Kidney (tissue), 14 donors: ENCODE results near the gene ZSCAN22. TPM values are rescaled to one million over a fixed set of nuclear protein-coding genes. Genes with fewer than 3 reads are reported as not detected.

Experiments
- DNase-seq, 5 donors: peaks; one replicate each; pipeline ENCODE4 v3.0.0-alpha.2; 2013 to 2020
- FAIRE-seq: peaks from 2 replicates; lab custom pipeline; 2012; peaks lifted over from hg19 to GRCh38; lab: Jason Lieb, UNC
- H3K27ac ChIP-seq, 2 donors: one replicate each; pipeline ENCODE4 v1.7.0; 2013; ENCODE audit warnings: low read depth in 2 of 2, low read length in 2 of 2, inconsistent platforms in 1 of 2
- H3K27me3 ChIP-seq: one replicate; pipeline ENCODE4 v1.7.1; 2013; ENCODE audit warnings: low read length, inconsistent platforms; ENCODE audit not compliant: control insufficient read depth, insufficient read depth
- H3K36me3 ChIP-seq, 3 donors: one replicate each; pipeline versions ENCODE4 v1.7.0 to v1.7.1; 2013; ENCODE audit warnings: low read length in 3 of 3, control low read depth in 1 of 3, inconsistent platforms in 1 of 3; ENCODE audit not compliant: insufficient read depth in 3 of 3, control insufficient read depth in 2 of 3
- H3K4me1 ChIP-seq, 3 donors: one replicate each; pipeline versions ENCODE4 v1.7.0 to v1.7.1; 2013; ENCODE audit warnings: low read length in 3 of 3, inconsistent platforms in 1 of 3, low read depth in 1 of 3; ENCODE audit not compliant: control insufficient read depth in 2 of 3, insufficient read depth in 2 of 3
- H3K4me3 ChIP-seq, 3 donors: one replicate each; pipeline versions ENCODE4 v1.7.0 to v1.8.1; 2013; ENCODE audit warnings: low read length in 3 of 3, control low read depth in 1 of 3, inconsistent platforms in 1 of 3
- H3K9ac ChIP-seq, 3 donors: one replicate each; pipeline versions ENCODE4 v1.7.0 to v1.7.1; 2013; ENCODE audit warnings: low read length in 3 of 3, control low read depth in 1 of 3, inconsistent platforms in 1 of 3
- H3K9me3 ChIP-seq, 3 donors: one replicate each; pipeline versions ENCODE4 v1.7.0 to v1.7.1; 2013; ENCODE audit warnings: low read length in 3 of 3, control low read depth in 1 of 3, inconsistent platforms in 1 of 3; ENCODE audit not compliant: control insufficient read depth in 2 of 3, insufficient read depth in 1 of 3
- intact Hi-C: fragments of 100-400 bp; cut with DNase I; formaldehyde crosslinking; loops from one replicate; pipeline ENCODE4 v1.11.1; 2022
- polyA plus RNA-seq: library from polyadenylated mRNA; stranded (reverse); fragments of 350-450 nt; fragmentation: Illumina TruSeq; extraction: RNeasy Lipid Tissue Mini Kit (QIAGEN cat#74804); gene quantifications from one replicate; pipeline ENCODE4 v1.2.3, GENCODE V29; 2014; ENCODE audit warnings: low read depth, low replicate concordance; ENCODE audit not compliant: insufficient read depth
- total RNA-seq: library from RNA; stranded (reverse); fragmentation: NEBNext Ultra II Directional; extraction: Animal tissue kit (Norgen Biotek cat#: 25700); gene quantifications from one replicate; pipeline ENCODE4 v1.2.1, GENCODE V29; 2021
- TF ChIP-seq, protein P1 (sequence below): IDR thresholded peaks from 3 replicates; pipeline ENCODE4 v1.5.1; 2012; ENCODE audit warnings: mild to moderate bottlenecking, moderate library complexity, borderline replicate concordance; ENCODE audit not compliant: insufficient read depth; ENCODE audit errors: extremely low read depth
- donor health status: control.
- donor health status: control.
- donor health status: control.
- donor health status: control.
- donor health status: control.
- donor health status: DM: yes; HTN: yes; CAD: no.
- donor health status: Normal renal cell carcinoma (clear cell type).

ZSCAN22 gene
- total and polyA plus RNA-seq, 2 donors from 2014 or later: 1.1 to 3.3 TPM

DNA sequence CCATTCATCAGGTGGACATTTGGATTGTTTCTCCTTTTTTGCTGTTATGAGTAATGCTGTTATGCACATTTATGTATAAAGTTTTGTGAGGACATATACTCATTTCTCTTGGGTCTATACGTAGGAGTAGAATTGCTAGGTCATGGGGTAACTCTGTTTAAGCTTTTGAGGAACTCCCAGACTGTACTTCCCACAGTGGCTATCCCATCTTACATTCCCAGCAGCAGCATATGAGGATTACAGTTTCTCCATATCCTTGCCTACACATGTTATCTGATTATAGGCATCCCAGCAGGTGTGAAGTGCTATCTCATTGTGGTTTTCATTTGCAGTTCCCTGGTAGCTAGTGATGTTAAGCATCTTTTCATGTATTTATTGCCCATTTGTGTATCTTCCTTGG lies 5.9 kb downstream of the ZSCAN22 start:
- intact Hi-C loops: no loop called here
- no peaks in the 10 kb centered on the region for H3K9me3 ChIP-seq
- FAIRE-seq: no peak

DNA sequence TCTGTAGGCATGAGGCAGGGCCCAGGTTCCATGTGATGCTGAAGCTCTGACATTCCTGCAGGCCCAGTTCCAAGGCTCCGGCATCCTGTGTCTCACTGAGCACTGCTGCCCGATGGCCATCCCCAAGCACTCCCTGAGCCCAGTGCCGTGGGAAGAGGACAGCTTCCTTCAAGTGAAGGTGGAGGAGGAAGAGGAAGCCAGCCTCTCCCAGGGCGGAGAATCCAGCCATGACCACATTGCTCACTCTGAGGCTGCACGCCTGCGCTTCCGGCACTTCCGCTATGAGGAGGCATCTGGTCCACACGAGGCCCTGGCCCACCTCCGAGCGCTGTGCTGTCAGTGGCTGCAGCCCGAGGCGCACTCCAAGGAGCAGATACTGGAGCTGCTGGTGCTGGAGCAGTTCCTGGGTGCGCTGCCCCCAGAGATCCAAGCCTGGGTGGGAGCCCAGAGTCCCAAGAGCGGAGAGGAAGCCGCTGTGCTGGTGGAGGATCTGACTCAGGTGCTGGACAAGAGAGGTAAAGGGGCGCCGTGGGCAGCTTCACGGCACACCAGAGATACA lies 8.0 kb downstream of the ZSCAN22 start:
- Histone ChIP-seq H3K27me3 (no peaks in the 10 kb centered on the region), H3K9ac (no peak overlapping the region), H3K36me3 (peaks cover 0 to 8% (median 7%) of the 10 kb centered on the region in 3 donors), H3K27ac (no peak overlapping the region), H3K9me3 (no peaks in the 10 kb centered on the region), H3K4me1 (no peaks in the 10 kb centered on the region), H3K4me3 (no peak overlapping the region)
- no peak for DNase-seq
- TF ChIP-seq, protein P1, sequence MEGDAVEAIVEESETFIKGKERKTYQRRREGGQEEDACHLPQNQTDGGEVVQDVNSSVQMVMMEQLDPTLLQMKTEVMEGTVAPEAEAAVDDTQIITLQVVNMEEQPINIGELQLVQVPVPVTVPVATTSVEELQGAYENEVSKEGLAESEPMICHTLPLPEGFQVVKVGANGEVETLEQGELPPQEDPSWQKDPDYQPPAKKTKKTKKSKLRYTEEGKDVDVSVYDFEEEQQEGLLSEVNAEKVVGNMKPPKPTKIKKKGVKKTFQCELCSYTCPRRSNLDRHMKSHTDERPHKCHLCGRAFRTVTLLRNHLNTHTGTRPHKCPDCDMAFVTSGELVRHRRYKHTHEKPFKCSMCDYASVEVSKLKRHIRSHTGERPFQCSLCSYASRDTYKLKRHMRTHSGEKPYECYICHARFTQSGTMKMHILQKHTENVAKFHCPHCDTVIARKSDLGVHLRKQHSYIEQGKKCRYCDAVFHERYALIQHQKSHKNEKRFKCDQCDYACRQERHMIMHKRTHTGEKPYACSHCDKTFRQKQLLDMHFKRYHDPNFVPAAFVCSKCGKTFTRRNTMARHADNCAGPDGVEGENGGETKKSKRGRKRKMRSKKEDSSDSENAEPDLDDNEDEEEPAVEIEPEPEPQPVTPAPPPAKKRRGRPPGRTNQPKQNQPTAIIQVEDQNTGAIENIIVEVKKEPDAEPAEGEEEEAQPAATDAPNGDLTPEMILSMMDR: no peak
- intact Hi-C loops: no loop called here
- FAIRE-seq: no peak

More for the DNA sequence above, 5.9 kb downstream of the ZSCAN22 start:
- H3K9ac ChIP-seq: no peak overlapping the region
- H3K4me1 ChIP-seq: peaks cover 0 to 8% (median 0%) of the 10 kb centered on the region in 3 donors
- H3K27me3 ChIP-seq: no peaks in the 10 kb centered on the region
- no peak overlapping the region for H3K4me3 ChIP-seq
- peaks cover 0 to 2% (median 0%) of the 10 kb centered on the region in 3 donors for H3K36me3 ChIP-seq
- no peak overlapping the region for H3K27ac ChIP-seq
- DNase-seq: no peak
- TF ChIP-seq, protein P1: no peak

DNA sequence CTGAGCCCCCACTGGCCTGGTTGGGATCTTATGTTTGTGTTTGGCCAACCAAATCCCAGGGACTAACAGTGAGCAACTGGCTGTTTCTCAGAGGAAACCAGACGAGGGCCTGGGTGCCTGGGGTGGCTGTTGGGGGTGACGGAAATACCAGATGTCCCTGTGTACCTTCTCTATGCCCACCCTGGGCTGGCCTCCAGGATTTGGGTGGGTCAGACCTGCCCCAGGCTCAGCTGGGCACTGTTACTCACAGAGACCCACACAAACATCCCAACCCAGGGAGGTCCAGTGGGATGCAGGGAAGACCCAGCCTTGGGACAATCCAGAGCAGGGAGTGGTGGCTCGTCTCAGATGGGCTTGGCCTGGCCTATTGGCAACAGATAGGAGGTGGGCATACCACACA lies 8.8 kb downstream of the ZSCAN22 start:
- no peak for DNase-seq
- H3K36me3 ChIP-seq: peaks cover 0 to 8% (median 7%) of the 10 kb centered on the region in 3 donors
- intact Hi-C loops: no loop called here
- no peak for FAIRE-seq
- H3K9me3 ChIP-seq: no peaks in the 10 kb centered on the region
- H3K27me3 ChIP-seq: no peaks in the 10 kb centered on the region
- no peak overlapping the region for H3K4me3 ChIP-seq
- no peak overlapping the region for H3K27ac ChIP-seq
- TF ChIP-seq, protein P1: no peak
- no peak overlapping the region for H3K9ac ChIP-seq
- no peaks in the 10 kb centered on the region for H3K4me1 ChIP-seq

DNA sequence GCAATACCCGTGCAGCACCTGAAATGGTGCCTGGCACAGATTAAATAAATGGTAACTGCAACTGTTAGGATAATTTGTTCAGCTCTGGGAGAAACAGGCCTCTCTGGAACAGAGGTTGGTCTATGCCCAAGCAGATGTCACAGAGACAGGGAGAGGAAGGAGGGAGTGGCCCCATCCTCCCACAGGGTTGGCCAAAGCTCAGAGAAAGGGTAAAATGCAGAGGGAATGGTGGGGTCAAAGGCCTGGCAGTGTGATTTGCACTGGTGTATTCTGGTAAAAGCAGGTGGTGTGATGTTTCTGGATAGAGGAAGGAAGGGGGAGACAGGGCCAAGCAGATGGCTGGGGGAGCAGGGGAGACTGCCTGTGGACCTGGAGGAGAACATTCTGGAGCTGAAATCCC lies 9.4 kb downstream of the ZSCAN22 start:
- intact Hi-C loops: no loop called here
- Histone ChIP-seq H3K27me3 (no peaks in the 10 kb centered on the region), H3K9me3 (no peaks in the 10 kb centered on the region), H3K4me3 (no peak overlapping the region), H3K9ac (no peak overlapping the region), H3K27ac (no peak overlapping the region), H3K36me3 (peaks cover 0 to 10% (median 7%) of the 10 kb centered on the region in 3 donors), H3K4me1 (no peaks in the 10 kb centered on the region)
- FAIRE-seq (no peak), DNase-seq (no peak)
- TF ChIP-seq, protein P1: no peak
